ENCODE measurements around the gene STARD7. TPM values are rescaled to one million over a fixed set of nuclear protein-coding genes. Genes with fewer than 3 reads are reported as not detected.

The STARD7 gene
- total and polyA plus RNA-seq, 2 donors (not counting 1 experiment from before 2014, with no cell fraction given), result 35.1 to 133 TPM

DNA sequence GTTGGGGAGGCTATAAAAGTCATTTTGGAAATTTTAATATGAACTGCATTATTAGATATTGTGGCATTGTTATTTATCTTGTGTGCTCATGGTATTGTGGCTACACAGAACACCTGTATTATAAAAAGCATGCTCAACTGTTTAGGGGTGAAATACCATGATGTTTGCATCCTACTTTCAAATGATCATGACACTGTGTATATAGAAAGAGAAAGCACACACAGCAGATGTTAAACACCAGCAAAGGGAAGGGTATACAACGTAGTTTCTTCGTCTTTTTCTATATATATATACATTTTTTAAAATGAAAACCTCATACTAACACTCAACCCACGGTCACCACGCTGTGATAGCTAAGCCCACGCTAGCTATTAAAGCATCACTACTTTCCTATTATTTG, 27.1 kb downstream of the STARD7 start:
- Mint-ChIP-seq H3K4me1 (peaks cover 3% of the 10 kb centered on the region), H3K27me3 (no peaks in the 10 kb centered on the region), H3K4me3 (no peak overlapping the region), H3K27ac (no peak overlapping the region), H3K9me3 (ENCODE audit: insufficient read depth) (no peaks in the 10 kb centered on the region)
- H3K9me3 ChIP-seq (ENCODE audit: control extremely low read depth in 1 of 3, control insufficient read depth in 2 of 3, insufficient read depth in 1 of 3, low read length in 2 of 3), result no peaks in the 10 kb centered on the region
- H3K27me3 ChIP-seq (replicated peaks in 1 of 4; ENCODE audit: control extremely low read depth in 1 of 4, control insufficient read depth in 3 of 4, insufficient read depth in 4 of 4, low read length in 3 of 4), result no peaks in the 10 kb centered on the region
- no peaks in the 10 kb centered on the region for H4K20me1 ChIP-seq (ENCODE audit: control insufficient read depth, insufficient read depth, low read length, poor library complexity, severe bottlenecking)
- 75% methylated on average over 3 of the region's 5 CpGs for WGBS (ENCODE audit: insufficient coverage)
- H3K4me2 ChIP-seq (replicated peaks; ENCODE audit: low read depth, low read length, poor library complexity, severe bottlenecking), result no peak overlapping the region
- POLR2A ChIA-PET, result no interaction called here
- DNase-seq (no peak), ATAC-seq (ENCODE audit: low read depth) (no peak)
- H3K36me3 ChIP-seq (replicated peaks in 1 of 2; ENCODE audit: control extremely low read depth in 1 of 2, control insufficient read depth in 1 of 2, extremely low read depth in 1 of 2, insufficient read depth in 2 of 2, low read length in 1 of 2), result peaks cover 7 to 25% of the 10 kb centered on the region in 2 experiments
- H3K79me2 ChIP-seq (ENCODE audit: control insufficient read depth, insufficient read depth, low read length), result no peaks in the 10 kb centered on the region
- no peak overlapping the region for H3K9ac ChIP-seq (ENCODE audit: low read length)
- TF ChIP-seq, protein P1, sequence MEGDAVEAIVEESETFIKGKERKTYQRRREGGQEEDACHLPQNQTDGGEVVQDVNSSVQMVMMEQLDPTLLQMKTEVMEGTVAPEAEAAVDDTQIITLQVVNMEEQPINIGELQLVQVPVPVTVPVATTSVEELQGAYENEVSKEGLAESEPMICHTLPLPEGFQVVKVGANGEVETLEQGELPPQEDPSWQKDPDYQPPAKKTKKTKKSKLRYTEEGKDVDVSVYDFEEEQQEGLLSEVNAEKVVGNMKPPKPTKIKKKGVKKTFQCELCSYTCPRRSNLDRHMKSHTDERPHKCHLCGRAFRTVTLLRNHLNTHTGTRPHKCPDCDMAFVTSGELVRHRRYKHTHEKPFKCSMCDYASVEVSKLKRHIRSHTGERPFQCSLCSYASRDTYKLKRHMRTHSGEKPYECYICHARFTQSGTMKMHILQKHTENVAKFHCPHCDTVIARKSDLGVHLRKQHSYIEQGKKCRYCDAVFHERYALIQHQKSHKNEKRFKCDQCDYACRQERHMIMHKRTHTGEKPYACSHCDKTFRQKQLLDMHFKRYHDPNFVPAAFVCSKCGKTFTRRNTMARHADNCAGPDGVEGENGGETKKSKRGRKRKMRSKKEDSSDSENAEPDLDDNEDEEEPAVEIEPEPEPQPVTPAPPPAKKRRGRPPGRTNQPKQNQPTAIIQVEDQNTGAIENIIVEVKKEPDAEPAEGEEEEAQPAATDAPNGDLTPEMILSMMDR (IDR thresholded peaks at IDR 0.05), result no peak
- TF ChIP-seq EZH2 (IDR thresholded peaks at IDR 0.05; ENCODE audit: borderline replicate concordance, insufficient read depth, low read depth, low read length, poor library complexity, severe bottlenecking), result no peak
- intact Hi-C loops (cut with micrococcal nuclease), result no loop called here
- no peak overlapping the region for H3K27ac ChIP-seq (ENCODE audit: low read length in 2 of 2)
- no peak overlapping the region for H3K4me3 ChIP-seq (ENCODE audit: control extremely low read depth in 1 of 5, extremely low read depth in 1 of 5, insufficient read depth in 1 of 5, low read depth in 2 of 5, low read length in 4 of 5)
- CTCF ChIA-PET, result interaction anchor here (1.4 to 3.0 kb wide), 5 partner anchors 39 to 82 kb away, joined by 3 to 20 read pairs (median 5); partner anchors contain the start of genes ADRA2B and ASTL
- H2AFZ ChIP-seq (ENCODE audit: insufficient read depth, low read depth, low read length, poor library complexity, severe bottlenecking), result no peak overlapping the region
- H3K4me1 ChIP-seq (ENCODE audit: control insufficient read depth in 2 of 2, insufficient read depth in 2 of 2, low read length in 2 of 2), result no peaks in the 10 kb centered on the region

DNA sequence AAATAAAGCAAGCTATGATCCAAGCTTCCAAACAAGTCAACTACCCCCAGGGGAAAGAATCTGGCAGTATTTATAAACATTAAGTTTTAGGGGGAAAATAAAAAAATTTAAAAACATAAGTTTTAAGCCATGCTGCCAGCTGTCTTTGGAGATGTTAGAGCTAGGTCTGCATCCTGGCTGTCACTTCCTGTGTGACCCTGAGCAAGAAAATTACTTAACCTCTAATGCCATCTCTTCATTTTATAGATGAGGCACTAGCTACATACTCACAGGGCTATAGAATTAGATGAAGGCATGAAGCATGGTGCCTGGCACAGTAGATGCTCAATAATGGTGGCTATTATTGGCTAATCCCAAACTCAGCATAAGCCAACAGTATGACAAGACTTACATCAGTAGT, 28.1 kb downstream of the STARD7 start:
- ChIA-PET CTCF (interaction anchor here (0.6 to 3.0 kb wide), 8 partner anchors 38 to 289 kb away, joined by 3 to 20 read pairs (median 4); partner anchors contain the start of gene ASTL), POLR2A (no interaction called here)
- DNase-seq (no peak), ATAC-seq (ENCODE audit: low read depth) (no peak)
- H3K79me2 ChIP-seq (ENCODE audit: control insufficient read depth, insufficient read depth, low read length), result no peaks in the 10 kb centered on the region
- no peak overlapping the region for H3K27ac ChIP-seq (ENCODE audit: low read length in 2 of 2)
- no peaks in the 10 kb centered on the region for H3K9me3 ChIP-seq (ENCODE audit: control extremely low read depth in 1 of 3, control insufficient read depth in 2 of 3, insufficient read depth in 1 of 3, low read length in 2 of 3)
- no peak overlapping the region for H3K9ac ChIP-seq (ENCODE audit: low read length)
- H3K27me3 ChIP-seq (replicated peaks in 1 of 4; ENCODE audit: control extremely low read depth in 1 of 4, control insufficient read depth in 3 of 4, insufficient read depth in 4 of 4, low read length in 3 of 4), result no peaks in the 10 kb centered on the region
- peaks cover 3% of the 10 kb centered on the region for H3K4me1 Mint-ChIP-seq
- H3K9me3 Mint-ChIP-seq (ENCODE audit: insufficient read depth), result no peaks in the 10 kb centered on the region
- no peak overlapping the region for H3K4me3 ChIP-seq (ENCODE audit: control extremely low read depth in 1 of 5, extremely low read depth in 1 of 5, insufficient read depth in 1 of 5, low read depth in 2 of 5, low read length in 4 of 5)
- H2AFZ ChIP-seq (ENCODE audit: insufficient read depth, low read depth, low read length, poor library complexity, severe bottlenecking), result no peak overlapping the region
- no peak overlapping the region for H3K4me2 ChIP-seq (replicated peaks; ENCODE audit: low read depth, low read length, poor library complexity, severe bottlenecking)
- H3K27me3 Mint-ChIP-seq, result no peaks in the 10 kb centered on the region
- intact Hi-C loops (cut with micrococcal nuclease), result no loop called here
- H3K27ac Mint-ChIP-seq, result no peak overlapping the region
- H3K4me3 Mint-ChIP-seq, result no peak overlapping the region
- H4K20me1 ChIP-seq (ENCODE audit: control insufficient read depth, insufficient read depth, low read length, poor library complexity, severe bottlenecking), result no peaks in the 10 kb centered on the region
- no peaks in the 10 kb centered on the region for H3K4me1 ChIP-seq (ENCODE audit: control insufficient read depth in 2 of 2, insufficient read depth in 2 of 2, low read length in 2 of 2)
- H3K36me3 ChIP-seq (replicated peaks in 1 of 2; ENCODE audit: control extremely low read depth in 1 of 2, control insufficient read depth in 1 of 2, extremely low read depth in 1 of 2, insufficient read depth in 2 of 2, low read length in 1 of 2), result peaks cover 2 to 15% of the 10 kb centered on the region in 2 experiments
- no peak for TF ChIP-seq EZH2 (IDR thresholded peaks at IDR 0.05; ENCODE audit: borderline replicate concordance, insufficient read depth, low read depth, low read length, poor library complexity, severe bottlenecking)
- TF ChIP-seq, protein P1 (IDR thresholded peaks at IDR 0.05), result no peak

All from B cell (primary cell).